Measurements from ENCODE around the gene PATJ. TPM values are rescaled to one million over a fixed set of nuclear protein-coding genes. Genes with fewer than 3 reads are reported as not detected.

PATJ gene
- total RNA-seq, 1 experiment from 2014 or later, result 47.3 TPM

DNA sequence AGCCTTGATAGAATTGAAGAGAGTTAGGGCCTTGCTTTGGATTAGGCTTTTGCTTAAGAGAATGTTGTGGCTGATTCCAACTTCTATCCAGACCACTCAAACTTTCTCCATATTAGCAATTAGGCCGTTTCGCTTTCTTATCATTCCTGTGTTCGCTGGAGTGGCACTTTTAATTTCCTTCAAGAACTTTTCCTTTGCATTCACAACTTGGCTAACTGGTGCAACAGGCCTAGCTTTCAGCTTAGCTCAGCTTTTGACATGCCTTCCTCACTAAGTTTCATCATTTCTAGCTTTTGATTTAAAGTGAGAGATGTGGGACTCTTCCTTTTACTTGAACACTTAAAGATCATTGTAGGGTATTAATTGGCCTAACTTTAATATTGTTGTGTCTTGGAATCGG is 268.7 kb downstream of the PATJ start:
- Histone ChIP-seq H3K9ac (ENCODE audit: extremely low read depth, insufficient read length, low read length) (no peak overlapping the region), H3K79me1 (ENCODE audit: insufficient read depth, low read depth, low read length, poor library complexity, severe bottlenecking) (no peaks in the 10 kb centered on the region), H3K4me2 (ENCODE audit: insufficient read depth, insufficient read length, low read length) (no peak overlapping the region), H3K14ac (ENCODE audit: insufficient read depth, low read length) (no peak overlapping the region), H3K23ac (ENCODE audit: insufficient read length, low read depth, low read length) (no peak overlapping the region), H4K5ac (ENCODE audit: insufficient read length, low read depth, low read length) (no peak overlapping the region), H2BK20ac (ENCODE audit: low read depth, low read length, poor library complexity, severe bottlenecking) (no peak overlapping the region), H3K4ac (ENCODE audit: low read depth, low read length) (no peak overlapping the region), H2AFZ (ENCODE audit: low read length) (no peak overlapping the region), H3K9me3 (ENCODE audit: control insufficient read depth, low read depth, low read length) (no peaks in the 10 kb centered on the region), H3K27me3 (ENCODE audit: insufficient read depth, low read length) (no peaks in the 10 kb centered on the region), H3K56ac (ENCODE audit: insufficient read length, low read depth, low read length) (no peak overlapping the region), H2BK5ac (ENCODE audit: insufficient read length, low read length) (no peak overlapping the region), H3K4me1 (ENCODE audit: insufficient read depth, low read length) (no peaks in the 10 kb centered on the region), H3K18ac (ENCODE audit: insufficient read length, low read depth, low read length) (no peak overlapping the region), H4K20me1 (ENCODE audit: control insufficient read depth, insufficient read depth, insufficient read length) (no peaks in the 10 kb centered on the region), H2BK120ac (ENCODE audit: low read depth, low read length, poor library complexity, severe bottlenecking) (no peak overlapping the region), H2AK5ac (ENCODE audit: insufficient read length, low read length) (no peak overlapping the region), H3T11ph (ENCODE audit: low read length) (no peak overlapping the region), H3K27ac (ENCODE audit: insufficient read length, low read depth, low read length) (no peak overlapping the region), H3K23me2 (ENCODE audit: insufficient read length, low read depth, low read length, poor library complexity, severe bottlenecking) (no peaks in the 10 kb centered on the region), H3K79me2 (ENCODE audit: insufficient read depth, low read length) (no peaks in the 10 kb centered on the region), H4K91ac (ENCODE audit: insufficient read length, low read depth, low read length) (no peak overlapping the region), H2BK15ac (ENCODE audit: low read depth, low read length) (no peak overlapping the region), H4K8ac (replicated peaks; ENCODE audit: insufficient read length, low read depth, low read length) (no peak overlapping the region), H2BK12ac (ENCODE audit: insufficient read length, low read depth, low read length) (no peak overlapping the region)
- Mint-ChIP-seq H3K9me3 (no peaks in the 10 kb centered on the region), H3K27me3 (ENCODE audit: low read depth) (no peaks in the 10 kb centered on the region), H3K36me3 (ENCODE audit: insufficient read depth in 1 of 3, low read depth in 3 of 3) (0 out of 7 replicates have a peak, but pooled peaks cover 0 to 5% (median 0%) of the 10 kb centered on the region in 3 experiments), H3K27ac (peak overlapping the region in 1 of 3 experiments; percentile 12; a peak in 1 of 7 replicates), H3K4me1 (peaks cover 0 to 6% of the 10 kb centered on the region in 2 experiments; a peak in 3 of 4 replicates), H3K4me3 (no peak overlapping the region)
- no CpG with 5 or more reads among the region's 4 CpGs for WGBS (ENCODE audit: extremely low coverage, insufficient read length, low lambda C conversion rate)
- no peak for DNase-seq
- TF ChIP-seq CTCF (conservative IDR thresholded peaks at IDR 0.05), result no peak

Measured in H9 (cell line).